Activated CD4-positive, CD25-positive, alpha-beta regulatory T cell treated with anti-CD3 and anti-CD28 coated beads, Interleukin-2, amount 50 U/mL, for 16 hours (primary cell): ENCODE results near the gene ERFL.

ENCODE experiments used
- DNase-seq: peaks from one replicate; pipeline ENCODE4 v3.0.0-alpha.2; 2020; ENCODE audit warnings: low read depth, low spot score

Gene ERFL

GRCh38 chr19:41859618-41860418 lies 68.4 kb downstream of the ERFL start, which contains the start of gene RPS19:
Gene RPS19 (plus strand): TSS chr19:41860255. CDS start chr19:41860775, 520 bp downstream.
- DNase-seq = peak; percentile 97

DNA sequence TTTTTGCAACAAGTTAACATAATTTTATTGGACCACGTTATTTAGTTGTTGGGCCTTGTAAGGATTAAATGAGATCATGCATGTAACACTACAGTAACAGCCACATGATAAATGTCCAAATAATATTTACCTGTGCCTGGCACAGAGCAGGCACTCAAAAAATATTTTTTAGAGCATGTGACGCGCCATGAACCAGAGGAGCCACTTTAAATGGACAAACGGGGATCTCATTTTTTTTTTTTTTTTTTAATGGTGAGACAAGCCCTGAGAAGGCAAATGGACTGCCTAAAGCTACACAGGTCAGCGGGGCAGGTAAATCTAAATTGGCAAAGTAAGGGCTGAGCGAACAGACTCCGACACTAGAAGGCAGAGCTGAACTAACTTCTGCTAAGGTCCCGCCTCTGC lies 69.0 kb downstream of the ERFL start:
- DNase-seq = no peak
